SH-SY5Y (cell line): Measurements from ENCODE around the gene PNO1.

ENCODE experiments used
- GATA2 ChIP-seq: IDR thresholded peaks from 2 replicates; pipeline ENCODE4 v1.6.1; 2011; ENCODE audit warnings: mild to moderate bottlenecking, low read depth, low read length
- GATA3 ChIP-seq: IDR thresholded peaks from 2 replicates; pipeline ENCODE4 v1.6.1; 2011; ENCODE audit warnings: low read depth, mild to moderate bottlenecking, low read length, moderate library complexity

PNO1 gene

GRCh38 chr2:68157402-68158133, at the start of gene PNO1:
TSS of gene PNO1 (plus strand) at chr2:68157888. CDS start at chr2:68157935, 47 bp downstream.
- TF ChIP-seq GATA3 (no peak), GATA2 (no peak)

GRCh38 chr2:68108120-68108519, 49.6 kb upstream of the PNO1 start:
- TF ChIP-seq GATA2: no peak
- no peak for TF ChIP-seq GATA3

- no peak for TF ChIP-seq GATA2
These were observed 47.6 kb upstream of the PNO1 start for GRCh38 chr2:68110102-68110501.

GRCh38 chr2:68115965-68116364, 41.7 kb upstream of the PNO1 start:
- no peak for TF ChIP-seq GATA3
- no peak for TF ChIP-seq GATA2

GRCh38 chr2:68118816-68119215, 38.9 kb upstream of the PNO1 start:
- TF ChIP-seq GATA3: no peak
- no peak for TF ChIP-seq GATA2

- TF ChIP-seq GATA2: no peak
- TF ChIP-seq GATA3: no peak
These were observed 38.2 kb upstream of the PNO1 start for GRCh38 chr2:68119504-68119903.

GRCh38 chr2:68121873-68122679, 35.6 kb upstream of the PNO1 start:
- TF ChIP-seq GATA2: no peak
- TF ChIP-seq GATA3: no peak

- TF ChIP-seq GATA3 (no peak), GATA2 (no peak)
These were observed 35.1 kb upstream of the PNO1 start for GRCh38 chr2:68122680-68122964.

- TF ChIP-seq GATA3 (no peak), GATA2 (no peak)
These were observed 33.4 kb upstream of the PNO1 start for GRCh38 chr2:68124321-68124720.

- TF ChIP-seq GATA3 (no peak), GATA2 (no peak)
These were observed 31.9 kb upstream of the PNO1 start for GRCh38 chr2:68125821-68126220.

GRCh38 chr2:68126561-68126960, 31.1 kb upstream of the PNO1 start:
- TF ChIP-seq GATA2 (no peak), GATA3 (no peak)

- TF ChIP-seq GATA3: no peak
- no peak for TF ChIP-seq GATA2
These were observed 30.1 kb upstream of the PNO1 start for GRCh38 chr2:68127358-68128242.

- peak; percentile 75 for TF ChIP-seq GATA3
- peak; percentile 73; the same call in 1 of the 2 replicates for TF ChIP-seq GATA2
These were observed 23.6 kb upstream of the PNO1 start for GRCh38 chr2:68134120-68134519.

- no peak for TF ChIP-seq GATA3
- no peak for TF ChIP-seq GATA2
These were observed 23.1 kb upstream of the PNO1 start for GRCh38 chr2:68134554-68134953.
